GM18502 (cell line): ENCODE data around the gene ATP6V0E2.
A peak's percentile ranks its signal among the peaks of the same experiment; 100 is the strongest.
"Not testable (repeated sequence)": the region's sequence is repeated elsewhere in the genome, so short reads cannot be mapped to it uniquely, and the experiment has no call there.

Experiments used
- ATAC-seq: cut with Tn5 transposase; IDR thresholded peaks from one replicate; pipeline ENCODE4 v1.9.1; 2021; ENCODE audit warnings: mild to moderate bottlenecking; ENCODE audit not compliant: unreplicated experiment, poor library complexity

Gene ATP6V0E2

GRCh38 chr7:149873074-149873969 is at the start of gene ATP6V0E2:
Gene ATP6V0E2 (plus strand): TSS chr7:149873969. CDS start chr7:149874066, 97 bp downstream.
- ATAC-seq, result peak; percentile 92

GRCh38 chr7:149824301-149824741 is 49.4 kb upstream of the ATP6V0E2 start:
- ATAC-seq, result no peak

- ATAC-seq, result no peak
Measured at GRCh38 chr7:149824748-149825566, 48.8 kb upstream of the ATP6V0E2 start.

GRCh38 chr7:149825567-149826343 is 48.0 kb upstream of the ATP6V0E2 start:
- ATAC-seq, result no peak

GRCh38 chr7:149826344-149827088 is 47.3 kb upstream of the ATP6V0E2 start:
- no peak for ATAC-seq

GRCh38 chr7:149827089-149827981 is 46.4 kb upstream of the ATP6V0E2 start:
- no peak for ATAC-seq

- ATAC-seq, result no peak
Measured at GRCh38 chr7:149828357-149829309, 45.1 kb upstream of the ATP6V0E2 start.

- ATAC-seq, result not testable (repeated sequence)
Measured at GRCh38 chr7:149830527-149830926, 43.2 kb upstream of the ATP6V0E2 start.

- no peak for ATAC-seq
Measured at GRCh38 chr7:149830997-149831740, 42.6 kb upstream of the ATP6V0E2 start.

GRCh38 chr7:149831741-149832219 is 42.0 kb upstream of the ATP6V0E2 start:
- ATAC-seq, result no peak

GRCh38 chr7:149832332-149833041 is 41.3 kb upstream of the ATP6V0E2 start:
- no peak for ATAC-seq

- ATAC-seq, result no peak
Measured at GRCh38 chr7:149833495-149834130, 40.2 kb upstream of the ATP6V0E2 start.

GRCh38 chr7:149834601-149835000 is 39.2 kb upstream of the ATP6V0E2 start:
- no peak for ATAC-seq

GRCh38 chr7:149836434-149836833 is 37.3 kb upstream of the ATP6V0E2 start:
- no peak for ATAC-seq

GRCh38 chr7:149837564-149838223 is 36.1 kb upstream of the ATP6V0E2 start:
- ATAC-seq, result no peak
